Inferior parietal cortex (tissue), 1 donor: ENCODE measurements around the gene SPPL2A.
"Not testable (repeated sequence)": the region's sequence is repeated elsewhere in the genome, so short reads cannot be mapped to it uniquely, and the experiment has no call there.

ENCODE experiments used
- DNase-seq: peaks from one replicate; pipeline ENCODE4 v3.0.0-alpha.2; 2016; ENCODE audit errors: extremely low spot score

Gene SPPL2A

DNA sequence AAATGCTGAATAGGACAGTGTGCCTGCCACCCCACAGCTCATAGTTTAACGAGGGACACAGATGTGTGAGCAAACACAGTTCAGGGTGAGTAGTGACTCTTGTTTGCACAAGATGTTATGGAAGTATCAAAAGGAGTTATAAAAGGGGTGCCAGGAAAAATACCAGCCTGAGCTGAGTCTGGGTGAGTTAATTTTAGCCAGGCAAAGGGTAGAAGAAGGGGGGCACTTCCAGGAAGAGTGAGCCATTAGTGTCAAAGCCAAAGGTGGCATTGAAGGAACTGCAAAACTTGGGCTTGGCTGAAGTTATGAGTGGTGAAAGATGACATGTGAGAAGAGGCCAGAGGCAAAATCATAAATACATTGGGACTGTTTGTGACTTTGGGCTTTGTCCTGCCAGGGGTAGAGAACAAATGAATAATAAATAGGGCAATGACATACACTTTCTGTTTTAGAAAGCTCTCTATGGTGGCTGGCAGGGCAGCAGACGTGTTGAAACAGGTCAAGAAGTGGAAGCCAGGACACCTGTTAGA is 1.9 kb upstream of the SPPL2A start:
- DNase-seq = no peak

DNA sequence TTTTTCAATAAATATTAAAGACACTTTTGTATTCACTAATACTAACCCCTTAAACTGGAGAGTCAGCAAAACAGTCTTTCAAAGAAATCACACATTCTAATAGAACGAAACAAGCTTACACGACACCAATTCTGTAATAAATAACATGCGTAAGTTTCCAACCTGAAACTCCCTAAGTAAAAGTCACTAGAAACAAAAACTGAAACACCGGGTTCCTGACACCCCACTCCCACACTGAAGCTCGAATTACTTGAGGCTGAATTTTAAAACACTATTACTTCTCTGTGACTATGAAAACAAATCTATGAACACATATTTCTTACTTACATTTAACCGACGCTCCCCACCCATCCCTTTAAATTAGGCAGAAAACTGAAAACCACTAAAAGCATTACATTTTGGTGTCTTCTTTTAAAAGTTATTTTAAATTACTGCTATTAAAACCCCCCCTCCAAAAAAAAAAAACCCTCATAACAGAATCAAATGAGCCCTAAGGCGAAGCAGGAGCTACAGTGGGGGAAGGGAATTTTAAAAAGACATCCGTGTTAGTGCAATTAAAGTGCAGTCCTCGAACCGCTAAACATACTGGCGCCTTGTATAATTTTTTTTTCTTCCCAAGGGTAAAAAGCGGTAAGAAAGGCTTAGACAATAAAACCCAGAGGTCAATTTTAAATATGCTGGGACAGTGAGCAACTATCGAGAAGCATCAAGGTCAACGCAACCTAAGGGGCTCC is 878 bp downstream of the SPPL2A start:
- DNase-seq = no peak

DNA sequence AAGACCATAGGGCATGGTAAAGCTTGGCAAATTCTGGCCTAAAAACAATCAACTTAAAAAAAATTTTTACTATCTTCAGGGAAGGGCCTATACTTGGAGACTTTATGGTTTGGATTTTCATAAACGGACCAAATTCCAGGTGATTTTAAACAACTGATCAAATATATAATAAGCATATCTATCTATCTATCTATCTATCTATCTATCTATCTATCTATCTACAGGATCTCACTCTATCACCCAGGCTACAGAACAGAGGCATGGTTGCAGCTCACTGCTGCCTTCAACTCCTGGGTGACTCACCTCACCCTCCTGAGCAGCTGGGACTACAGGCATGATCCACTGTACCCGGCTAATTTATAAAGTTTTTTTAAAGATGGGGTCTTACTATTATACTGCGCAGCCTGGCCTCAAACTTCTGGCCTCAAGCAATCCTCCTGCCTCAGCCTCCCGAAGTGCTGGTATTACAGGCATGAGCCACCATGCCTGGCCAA is 6.7 kb downstream of the SPPL2A start:
- no peak for DNase-seq

DNA sequence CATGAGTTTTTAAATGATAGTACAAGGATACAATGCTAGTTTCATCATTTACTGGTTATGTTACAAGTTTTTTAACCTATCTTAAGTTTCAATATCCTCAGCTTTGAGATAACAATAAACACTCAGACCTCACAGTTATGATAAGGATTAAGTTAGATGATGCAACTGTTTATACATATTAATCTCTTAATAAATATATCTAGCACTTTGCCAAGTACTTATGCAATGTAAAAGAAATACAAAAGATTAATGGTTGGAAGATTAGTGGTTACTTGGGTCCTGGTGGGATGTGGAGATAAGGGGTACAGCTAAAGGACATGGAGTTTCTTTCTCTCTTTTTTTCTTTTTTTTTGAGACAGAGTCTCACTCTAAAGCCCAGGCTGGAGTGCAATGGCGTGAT is 12.0 kb downstream of the SPPL2A start:
- DNase-seq = no peak

DNA sequence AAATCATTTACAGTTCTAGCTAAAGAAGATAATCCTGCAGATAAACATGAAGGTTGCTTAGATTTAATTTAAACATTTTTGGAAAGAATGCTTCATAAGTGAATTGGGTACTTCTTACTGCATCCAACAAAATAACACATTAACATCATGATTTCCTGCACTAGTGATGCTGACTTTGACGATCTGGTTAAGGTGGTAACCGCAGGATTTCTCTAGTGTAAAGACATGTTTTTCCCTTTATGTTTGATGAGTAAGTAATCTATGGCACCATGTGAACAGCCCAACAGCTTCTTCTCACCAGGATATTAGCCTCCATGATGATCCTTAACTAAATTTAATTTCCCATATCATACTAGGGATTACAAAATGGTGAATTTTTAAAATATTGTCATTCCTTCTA is 14.1 kb downstream of the SPPL2A start:
- DNase-seq = no peak

DNA sequence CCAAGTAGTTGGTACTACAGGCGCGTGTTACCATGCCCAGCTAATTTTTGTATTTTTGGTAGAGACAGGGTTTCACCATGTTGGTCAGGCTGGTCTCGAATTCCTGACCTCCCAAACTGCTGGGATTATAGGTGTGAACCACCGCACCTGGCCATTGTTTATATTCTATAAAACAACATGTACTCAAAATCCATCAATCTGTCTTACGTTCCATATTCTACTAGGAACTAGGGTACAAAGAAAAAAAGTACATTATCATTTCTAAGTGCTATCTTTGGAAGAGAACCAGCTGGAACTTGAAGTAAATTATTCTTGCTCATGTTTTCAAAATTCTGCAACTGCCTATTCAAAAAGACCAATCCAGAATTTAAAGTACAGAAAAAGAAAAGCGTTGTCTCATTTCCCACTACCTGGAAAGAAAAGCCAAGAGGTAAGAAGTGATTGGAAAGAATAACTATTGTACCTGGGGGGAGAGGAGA is 15.2 kb downstream of the SPPL2A start:
- no peak for DNase-seq

DNA sequence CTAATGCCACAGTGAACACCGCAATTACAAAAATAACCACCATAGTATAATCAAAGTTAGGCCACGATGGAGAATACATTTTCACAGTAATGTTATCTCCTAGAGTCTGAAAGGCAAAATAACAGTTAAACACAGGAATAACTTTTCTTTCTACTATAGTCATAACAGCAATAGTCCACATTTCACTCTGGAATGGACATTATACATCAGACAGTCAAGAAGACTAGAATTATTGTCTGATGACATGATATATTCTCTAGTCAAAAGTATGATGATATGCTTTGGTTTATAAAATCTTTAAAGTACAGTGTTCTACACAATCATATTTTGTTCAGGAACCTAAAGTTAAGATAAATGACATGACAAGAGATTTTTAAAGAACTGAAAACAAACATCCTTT is 18.0 kb downstream of the SPPL2A start:
- no peak for DNase-seq

DNA sequence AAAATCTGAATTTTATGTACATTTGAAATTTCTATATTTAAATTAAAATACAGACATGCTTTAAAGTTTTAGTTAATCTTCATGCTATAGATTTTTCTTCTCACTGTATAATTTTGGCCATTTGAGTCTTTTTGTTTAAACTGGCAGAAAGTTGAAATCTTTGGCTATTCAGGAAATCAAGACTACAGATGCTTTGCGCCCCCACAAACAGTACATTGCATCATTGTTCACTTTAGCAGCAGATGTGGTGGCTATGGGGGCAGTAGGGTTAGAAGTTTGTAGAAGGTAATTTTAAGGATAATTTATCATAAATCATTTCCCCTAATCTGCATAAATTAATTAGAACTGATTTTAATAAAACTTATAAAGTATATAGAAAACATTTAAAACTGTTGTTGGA is 20.9 kb downstream of the SPPL2A start:
- no peak for DNase-seq

DNA sequence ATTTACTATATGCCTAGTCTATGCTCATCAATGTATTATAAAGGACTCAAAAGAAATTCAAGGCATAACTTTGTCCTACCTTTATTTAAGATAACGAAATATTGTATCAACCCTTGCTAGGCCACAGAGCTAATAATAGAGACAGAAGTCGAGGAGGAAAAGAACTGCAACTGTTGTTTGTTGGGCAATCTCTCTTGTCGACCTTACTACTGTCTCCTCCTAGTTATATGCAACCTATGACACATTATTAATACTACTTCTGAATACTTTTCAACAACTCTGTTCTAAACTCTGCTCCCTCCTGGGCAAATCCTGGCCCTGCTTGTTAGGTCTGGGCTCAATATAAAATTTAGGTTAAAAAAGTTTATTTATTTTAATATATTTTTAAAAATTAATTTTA is 24.6 kb downstream of the SPPL2A start:
- DNase-seq = no peak

DNA sequence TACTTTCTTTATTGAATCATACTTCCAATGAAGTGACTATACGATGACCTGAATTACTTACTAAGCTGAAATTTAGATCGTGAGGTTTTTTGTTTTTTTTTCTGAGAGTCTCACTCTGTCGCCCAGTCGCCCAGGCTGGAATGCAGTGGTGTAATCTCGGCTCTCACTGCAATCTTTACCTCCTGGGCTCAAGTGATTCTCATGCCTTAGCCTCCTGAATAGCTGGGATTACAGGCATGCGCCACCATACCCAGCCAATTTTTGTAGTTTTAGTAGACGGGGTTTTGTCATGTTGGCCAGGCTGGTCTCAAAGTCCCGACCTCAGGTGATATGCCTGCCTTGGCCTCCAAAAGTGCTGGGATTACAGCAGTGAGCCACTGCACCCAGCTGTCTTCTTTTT is 28.7 kb downstream of the SPPL2A start:
- no peak for DNase-seq

DNA sequence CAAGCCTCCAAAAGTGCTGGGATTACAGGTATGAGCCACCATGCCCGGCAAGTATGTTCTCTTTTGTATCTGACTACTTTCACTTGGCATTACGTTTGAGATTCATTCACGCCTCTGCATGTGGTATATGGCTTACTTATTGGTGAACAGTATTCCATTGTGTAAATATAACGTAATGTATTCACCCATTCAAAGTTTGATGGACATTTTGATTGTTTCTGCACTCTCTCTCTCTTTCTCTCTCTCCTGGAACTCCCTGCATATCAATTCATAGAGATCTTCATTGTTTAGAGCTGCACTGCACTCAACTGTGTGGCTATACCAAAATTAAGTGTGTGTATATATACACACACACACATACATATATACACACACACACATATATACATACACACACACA is 30.4 kb downstream of the SPPL2A start:
- DNase-seq = no peak

DNA sequence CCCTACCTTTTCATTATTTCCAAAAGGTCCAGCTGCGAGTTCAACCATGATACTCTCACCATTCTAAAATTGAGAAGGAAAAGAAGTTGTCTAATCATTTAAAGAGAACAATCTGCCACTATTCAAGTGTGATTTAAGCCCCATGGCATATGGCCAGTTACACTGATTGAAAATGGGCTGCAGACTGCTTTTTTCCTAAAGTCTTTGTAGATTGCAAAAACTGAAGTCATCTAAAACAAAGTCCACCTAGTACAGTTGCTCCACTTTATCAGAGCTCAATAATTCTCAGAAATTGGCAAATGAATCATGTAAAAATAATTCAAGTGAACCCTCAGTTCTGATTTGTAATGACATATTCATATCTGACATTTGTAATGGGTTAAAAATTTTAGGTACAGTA is 39.2 kb downstream of the SPPL2A start:
- no peak for DNase-seq

DNA sequence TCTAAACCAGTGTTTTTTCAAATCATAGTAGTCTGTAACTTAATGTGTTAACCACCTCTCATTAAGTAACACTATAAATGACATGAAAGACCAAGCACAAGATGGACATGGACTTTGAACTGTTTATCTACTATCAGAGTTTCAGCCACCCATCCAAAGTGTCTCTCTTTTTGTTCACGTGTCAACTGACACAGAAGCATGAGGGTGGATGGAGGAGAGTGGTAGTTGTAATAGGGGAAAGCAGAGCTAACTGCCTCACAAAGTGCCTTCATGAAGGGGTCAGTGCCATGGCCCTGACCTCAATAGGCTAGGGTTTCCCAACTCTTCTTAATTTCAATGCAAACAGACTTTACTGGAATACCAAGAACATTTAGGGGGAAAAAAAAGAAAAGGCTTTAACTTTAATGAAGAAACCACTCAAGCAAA is 46.8 kb downstream of the SPPL2A start:
- no peak for DNase-seq

DNA sequence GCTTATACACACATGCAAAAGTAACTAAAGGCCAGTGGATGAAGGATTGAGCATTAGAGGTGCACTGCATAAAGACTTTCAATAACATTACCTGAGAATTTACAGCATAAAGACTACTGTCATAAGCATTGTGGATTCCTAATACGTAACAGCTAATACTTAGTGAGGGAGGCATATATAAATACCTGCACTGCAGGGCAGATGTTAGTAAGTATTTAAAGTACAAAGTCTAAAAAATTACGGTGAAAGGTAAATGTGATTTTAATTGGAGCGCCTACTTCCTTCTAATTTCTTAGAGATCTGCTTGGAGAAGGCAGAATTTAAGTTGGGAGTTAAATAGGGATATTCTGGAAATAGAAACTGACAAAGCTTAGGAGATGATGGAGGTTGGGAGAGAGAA is 53.5 kb downstream of the SPPL2A start:
- DNase-seq = no peak

DNA sequence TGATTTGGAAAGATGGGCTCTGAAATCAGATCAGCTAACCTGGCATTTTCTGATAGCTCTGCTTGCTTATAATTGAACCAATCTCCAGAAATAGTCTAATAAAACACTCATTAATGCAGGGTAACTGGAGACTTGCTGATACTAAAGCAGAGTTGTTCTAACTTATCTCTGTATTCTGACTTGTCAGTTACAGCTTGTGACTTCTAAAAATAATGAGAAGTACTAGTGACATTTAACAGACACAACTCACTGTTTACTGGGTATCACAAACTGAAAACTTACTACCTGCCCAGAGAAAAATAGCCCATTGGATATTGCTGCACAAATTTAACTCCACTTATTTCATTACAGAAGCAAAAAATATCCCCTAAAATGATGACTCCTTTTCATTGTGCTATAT is 54.9 kb downstream of the SPPL2A start:
- no peak for DNase-seq

DNA sequence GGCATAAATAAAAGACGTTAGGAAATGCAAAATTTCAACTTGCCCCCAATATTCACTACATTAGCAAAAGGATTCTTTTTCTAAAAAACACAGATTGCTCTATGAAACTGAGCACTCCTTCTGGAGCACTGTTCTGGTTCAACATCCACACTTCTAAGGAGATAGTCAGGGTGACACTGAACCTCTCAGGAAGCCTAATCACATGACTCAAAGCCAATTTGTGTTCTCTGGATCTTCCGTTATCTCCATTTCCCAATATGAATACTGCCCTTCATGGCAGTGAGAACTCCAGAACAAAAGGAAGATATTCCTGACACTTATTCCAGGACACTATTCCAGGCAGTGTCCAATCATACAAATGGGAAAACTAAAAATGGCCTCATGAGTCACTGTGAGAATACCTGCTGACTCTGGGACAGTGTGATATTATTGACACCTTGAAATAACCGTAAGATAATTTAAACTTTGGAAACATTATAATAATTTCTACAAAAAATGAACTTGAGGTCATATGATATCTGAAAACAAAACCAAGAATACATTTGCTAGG is 57.6 kb downstream of the SPPL2A start:
- DNase-seq = no peak

DNA sequence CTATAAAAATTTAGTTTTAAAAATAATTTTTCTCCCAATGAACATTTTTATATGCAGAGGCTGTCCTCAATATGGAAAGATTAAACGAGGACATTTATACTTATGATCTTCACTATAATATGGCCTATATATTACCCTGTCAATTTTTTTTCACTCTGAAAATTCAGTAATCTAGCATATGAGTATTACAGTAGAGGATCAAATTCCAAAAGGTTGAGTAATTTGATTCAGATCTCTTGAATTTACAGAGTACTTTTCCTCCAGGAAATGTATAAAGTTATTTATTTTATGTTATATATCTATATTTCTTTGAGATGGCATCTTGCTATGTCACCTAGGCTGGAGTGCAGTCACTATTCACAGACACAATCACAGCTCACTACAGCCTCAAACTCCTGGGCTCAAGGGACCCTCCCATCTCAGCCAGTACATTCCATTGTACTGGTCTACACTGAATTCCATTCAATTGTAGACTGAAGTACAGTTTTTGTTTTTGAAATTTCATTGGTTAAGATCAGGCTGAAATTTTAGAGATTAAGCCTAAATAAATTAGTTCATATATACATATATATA is 62.7 kb downstream of the SPPL2A start:
- no peak for DNase-seq

DNA sequence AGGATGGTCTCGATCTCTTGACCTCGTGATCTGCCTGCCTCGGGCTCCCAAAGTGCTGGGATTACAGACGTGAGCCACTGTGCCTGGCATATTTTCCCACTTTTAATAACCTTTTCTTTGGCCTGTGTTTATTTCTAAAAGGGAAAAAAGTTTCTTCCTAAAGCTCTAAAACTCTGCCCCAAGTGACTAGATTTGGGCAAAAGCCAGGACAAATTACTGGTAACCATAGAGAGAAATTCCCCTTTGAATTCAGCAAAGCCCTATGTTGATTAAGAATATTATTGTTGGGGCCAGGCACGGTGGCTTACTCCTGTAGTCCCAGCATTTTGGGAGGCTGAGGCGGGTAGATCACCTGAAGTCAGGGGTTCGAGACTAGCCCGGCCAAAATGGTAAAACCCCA is 67.4 kb downstream of the SPPL2A start:
- no peak for DNase-seq

DNA sequence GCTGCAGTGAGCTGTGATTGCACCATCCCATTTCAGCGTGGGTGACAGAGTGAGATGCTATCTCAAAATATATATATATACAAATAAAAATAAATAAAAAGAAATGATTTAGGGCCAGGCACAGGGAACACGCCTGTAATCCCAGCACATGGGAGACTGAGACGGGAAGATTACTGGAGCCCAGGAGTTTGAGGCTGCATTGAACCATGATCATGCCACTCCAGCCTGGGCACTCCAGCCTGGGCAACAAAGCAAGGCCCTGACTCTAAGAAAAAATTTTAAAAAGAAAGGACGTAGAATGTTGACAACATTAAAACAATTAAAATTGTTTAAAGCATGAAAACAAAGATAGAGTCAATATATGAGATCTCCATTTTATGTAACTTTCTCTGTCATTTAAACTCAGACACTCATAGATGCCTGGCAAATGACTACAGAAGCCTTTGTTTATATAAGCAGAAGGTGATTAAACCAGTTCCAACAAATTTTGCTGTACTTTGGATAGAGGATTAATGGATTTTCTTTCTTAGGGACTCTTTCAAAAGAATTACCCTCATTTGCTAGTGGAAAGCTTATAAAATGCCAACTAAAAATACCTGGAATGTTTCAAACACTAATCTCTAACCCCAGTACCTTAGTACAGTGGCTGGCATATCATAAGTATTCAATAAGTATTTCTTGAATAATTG is 68.3 kb downstream of the SPPL2A start:
- DNase-seq = no peak

DNA sequence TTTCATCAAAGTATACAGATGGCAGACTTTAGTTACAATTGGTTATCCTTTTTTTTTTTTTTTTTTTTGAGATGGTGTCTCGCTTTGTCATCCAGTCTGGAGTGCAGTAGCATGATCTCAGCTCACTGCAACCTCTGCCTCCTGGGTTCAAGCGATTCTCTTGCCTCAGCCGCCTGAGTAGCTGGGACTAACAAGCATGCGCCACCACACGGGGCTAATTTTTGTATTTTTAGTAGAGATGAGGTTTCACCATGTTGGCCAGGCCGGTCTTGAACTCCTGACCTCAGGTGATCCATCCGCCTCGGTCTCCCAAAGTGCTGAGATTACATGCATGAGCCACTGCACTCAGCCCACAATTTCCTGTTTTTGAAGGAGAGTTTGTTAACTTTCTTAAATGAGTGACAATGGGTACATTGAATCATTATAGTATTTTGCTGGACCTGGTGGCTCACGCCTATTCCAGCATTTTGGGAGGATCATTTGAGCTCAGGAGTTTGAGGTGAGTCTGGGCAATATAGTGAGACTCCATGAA is 70.8 kb downstream of the SPPL2A start:
- not testable (repeated sequence) for DNase-seq

DNA sequence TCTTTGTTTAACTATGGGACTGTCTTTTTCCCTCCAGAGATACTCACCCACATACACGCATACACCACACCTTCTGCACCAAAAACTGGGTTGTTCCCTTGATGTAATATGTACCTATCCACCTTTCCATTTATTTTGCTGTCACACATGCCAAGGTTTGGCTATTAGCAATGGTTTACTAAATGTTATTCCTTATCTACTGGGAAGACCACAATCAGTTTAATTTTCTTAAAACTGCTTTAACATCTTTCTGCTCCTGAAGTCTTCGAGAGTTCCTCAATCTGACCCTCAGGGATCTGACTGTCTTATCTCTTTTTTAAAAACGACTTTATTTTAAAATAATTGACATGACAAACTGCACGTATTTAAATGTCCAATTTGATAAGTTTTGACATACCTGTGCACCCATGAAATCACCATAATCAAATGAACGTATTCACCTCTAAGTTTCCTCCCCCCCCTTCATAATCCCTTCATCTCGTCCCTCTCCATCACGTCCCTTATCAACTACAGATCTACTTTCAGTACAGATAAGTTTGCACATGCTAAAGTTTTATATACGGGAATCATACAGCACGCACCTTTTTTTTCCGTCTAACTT is 78.1 kb downstream of the SPPL2A start:
- DNase-seq = no peak
